GM20000 (cell line): ENCODE results near the gene PRPS1.
"Not testable (repeated sequence)": the region's sequence is repeated elsewhere in the genome, so short reads cannot be mapped to it uniquely, and the experiment has no call there.

Source experiments
- DNase-seq: peaks from one replicate; pipeline ENCODE4 v3.0.0; 2012; ENCODE audit warnings: low spot score
- CTCF ChIP-seq: IDR thresholded peaks from 2 replicates; pipeline ENCODE4 v1.5.1; 2012; ENCODE audit warnings: mild to moderate bottlenecking, control low read depth; ENCODE audit errors: extremely low read depth, missing control alignments

Gene PRPS1

GRCh38 chrX:107599450-107599861 lies 28.9 kb upstream of the PRPS1 start:
- no peak for DNase-seq
- TF ChIP-seq CTCF = no peak

GRCh38 chrX:107600366-107600765 lies 27.9 kb upstream of the PRPS1 start:
- TF ChIP-seq CTCF = no peak
- no peak for DNase-seq

GRCh38 chrX:107601326-107601725 lies 27.0 kb upstream of the PRPS1 start:
- no peak for TF ChIP-seq CTCF
- no peak for DNase-seq

- TF ChIP-seq CTCF = no peak
- no peak for DNase-seq
Observed at GRCh38 chrX:107601759-107602158, 26.6 kb upstream of the PRPS1 start.

GRCh38 chrX:107602694-107603239 lies 25.5 kb upstream of the PRPS1 start:
- TF ChIP-seq CTCF = no peak
- no peak for DNase-seq

GRCh38 chrX:107603429-107604159 lies 24.7 kb upstream of the PRPS1 start:
- no peak for DNase-seq
- TF ChIP-seq CTCF = no peak

- not testable (repeated sequence) for DNase-seq
Observed at GRCh38 chrX:107609061-107609460, 19.2 kb upstream of the PRPS1 start.

GRCh38 chrX:107610667-107611066 lies 17.6 kb upstream of the PRPS1 start:
- no peak for DNase-seq
- TF ChIP-seq CTCF = no peak
